WTC11 (cell line): ENCODE results near the gene CD34. TPM values are rescaled to one million over a fixed set of nuclear protein-coding genes. Genes with fewer than 3 reads are reported as not detected.

Experiments used
- ATAC-seq: fragments of 200-7000 bp; cut with Tn5 transposase; 2 replicates; pipeline ENCODE4 v1.10.0; 2021; ENCODE audit warnings: mild to moderate bottlenecking, moderate library complexity
- CTCF ChIA-PET: fragments of 300-600 bp; sonication (Branson Sonifier 250); formaldehyde crosslinking; loops from one replicate; lab custom pipeline; 2021; ENCODE audit warnings: antibody characterized with exemption; lab: Charles Lee
- POLR2A ChIA-PET: fragments of 350-600 bp; sonication (Branson Sonifier 250); formaldehyde crosslinking; loops from one replicate; lab custom pipeline; 2021; ENCODE audit warnings: antibody characterized with exemption; lab: Charles Lee
- DNase-seq: peaks from one replicate; pipeline ENCODE4 v3.0.0; 2021; ENCODE audit warnings: low spot score
- H3K27ac Mint-ChIP-seq: 2 replicates; pipeline ENCODE4 v1.8.0; 2021; ENCODE audit warnings: mixed read lengths
- H3K27me3 Mint-ChIP-seq: 2 replicates; pipeline ENCODE4 v1.8.0; 2021; ENCODE audit warnings: low read depth, mild to moderate bottlenecking, moderate library complexity, mixed read lengths
- H3K36me3 Mint-ChIP-seq: 2 replicates; pipeline ENCODE4 v1.8.0; 2021; ENCODE audit warnings: mixed read lengths
- H3K4me1 Mint-ChIP-seq: 2 replicates; pipeline ENCODE4 v1.8.0; 2022; ENCODE audit warnings: mixed read lengths
- H3K4me3 Mint-ChIP-seq: 2 replicates; pipeline ENCODE4 v1.8.0; 2021; ENCODE audit warnings: mild to moderate bottlenecking, moderate library complexity, mixed read lengths
- H3K9me3 Mint-ChIP-seq: 2 replicates; pipeline ENCODE4 v1.8.0; 2021; ENCODE audit warnings: mixed read lengths
- ARID4B ChIP-seq: sonication (generic); formaldehyde crosslinking; IDR thresholded peaks from 2 replicates; pipeline ENCODE4 v1.8.0; 2023; ENCODE audit warnings: missing genetic modification reagents, mild to moderate bottlenecking, borderline replicate concordance
- ATF1 ChIP-seq: sonication (generic); formaldehyde crosslinking; IDR thresholded peaks from 2 replicates; pipeline ENCODE4 v1.8.1; 2023; ENCODE audit warnings: mild to moderate bottlenecking, moderate library complexity, missing genetic modification reagents
- ATF2 ChIP-seq: sonication (generic); formaldehyde crosslinking; IDR thresholded peaks from 2 replicates; pipeline ENCODE4 v1.8.1; 2022; ENCODE audit warnings: low read depth, missing genetic modification reagents, borderline replicate concordance
- ELF4 ChIP-seq: sonication (generic); formaldehyde crosslinking; IDR thresholded peaks from 2 replicates; pipeline ENCODE4 v1.8.1; 2022; ENCODE audit warnings: low read depth, mild to moderate bottlenecking, moderate library complexity, missing genetic modification reagents
- ETV6 ChIP-seq: sonication (generic); formaldehyde crosslinking; IDR thresholded peaks from 2 replicates; pipeline ENCODE4 v1.8.1; 2022; ENCODE audit warnings: mild to moderate bottlenecking, missing genetic modification reagents
- FOXJ3 ChIP-seq: sonication (generic); formaldehyde crosslinking; IDR thresholded peaks from 2 replicates; pipeline ENCODE4 v1.9.0; 2021; ENCODE audit warnings: missing genetic modification reagents, mild to moderate bottlenecking, borderline replicate concordance
- FOXK1 ChIP-seq: sonication (generic); formaldehyde crosslinking; IDR thresholded peaks from 2 replicates; pipeline ENCODE4 v1.8.0; 2022; ENCODE audit warnings: mild to moderate bottlenecking, moderate library complexity, missing genetic modification reagents
- JUN ChIP-seq: sonication (generic); formaldehyde crosslinking; IDR thresholded peaks from 2 replicates; pipeline ENCODE4 v1.8.0; 2023; ENCODE audit warnings: mild to moderate bottlenecking, missing genetic modification reagents
- MXD4 ChIP-seq: fragments of 250-450 bp; sonication (Bioruptor Pico); IDR thresholded peaks from 2 replicates; pipeline ENCODE4 v1.8.0; 2021; ENCODE audit warnings: mild to moderate bottlenecking, moderate library complexity, borderline replicate concordance
- MYBL2 ChIP-seq: sonication (generic); formaldehyde crosslinking; IDR thresholded peaks from 2 replicates; pipeline ENCODE4 v1.8.1; 2023; ENCODE audit warnings: mild to moderate bottlenecking, moderate library complexity, missing genetic modification reagents
- NFE2L1 ChIP-seq: sonication (generic); formaldehyde crosslinking; IDR thresholded peaks from 2 replicates; pipeline ENCODE4 v1.8.1; 2023; ENCODE audit warnings: missing genetic modification reagents
- TEAD1 ChIP-seq: sonication (generic); formaldehyde crosslinking; IDR thresholded peaks from 2 replicates; pipeline ENCODE4 v1.8.0; 2022; ENCODE audit warnings: mild to moderate bottlenecking, missing genetic modification reagents
- TP53 ChIP-seq: sonication (generic); formaldehyde crosslinking; IDR thresholded peaks from 2 replicates; pipeline ENCODE4 v1.8.1; 2023; ENCODE audit warnings: mild to moderate bottlenecking, missing genetic modification reagents
- ZNF396 ChIP-seq: fragments of 250-450 bp; sonication (Bioruptor Pico); IDR thresholded peaks from 2 replicates; pipeline ENCODE4 v1.8.0; 2021; ENCODE audit warnings: mild to moderate bottlenecking, moderate library complexity, borderline replicate concordance
- ZNF425 ChIP-seq: fragments of 250-450 bp; sonication (Bioruptor Pico); conservative IDR thresholded peaks from 2 replicates; pipeline ENCODE4 v1.9.0; 2021; ENCODE audit warnings: mild to moderate bottlenecking
- ZNF512 ChIP-seq: sonication (generic); formaldehyde crosslinking; IDR thresholded peaks from 2 replicates; pipeline ENCODE4 v1.8.1; 2022; ENCODE audit warnings: missing genetic modification reagents, borderline replicate concordance
- total RNA-seq: library from RNA; stranded (reverse); gene quantifications from 3 replicates; pipeline ENCODE4 v1.2.3, GENCODE V29; 2021
- TF ChIP-seq, protein P1 (sequence below): fragments of 250-450 bp; sonication (Bioruptor Pico); IDR thresholded peaks from 2 replicates; pipeline ENCODE4 v1.8.0; 2021; ENCODE audit warnings: mild to moderate bottlenecking
- TF ChIP-seq, protein P2 (sequence below): sonication (generic); formaldehyde crosslinking; IDR thresholded peaks from 2 replicates; pipeline ENCODE4 v1.8.0; 2022; ENCODE audit warnings: mild to moderate bottlenecking, missing genetic modification reagents

Gene CD34
- total RNA-seq, 1 experiment from 2014 or later, result 0.35 TPM

DNA sequence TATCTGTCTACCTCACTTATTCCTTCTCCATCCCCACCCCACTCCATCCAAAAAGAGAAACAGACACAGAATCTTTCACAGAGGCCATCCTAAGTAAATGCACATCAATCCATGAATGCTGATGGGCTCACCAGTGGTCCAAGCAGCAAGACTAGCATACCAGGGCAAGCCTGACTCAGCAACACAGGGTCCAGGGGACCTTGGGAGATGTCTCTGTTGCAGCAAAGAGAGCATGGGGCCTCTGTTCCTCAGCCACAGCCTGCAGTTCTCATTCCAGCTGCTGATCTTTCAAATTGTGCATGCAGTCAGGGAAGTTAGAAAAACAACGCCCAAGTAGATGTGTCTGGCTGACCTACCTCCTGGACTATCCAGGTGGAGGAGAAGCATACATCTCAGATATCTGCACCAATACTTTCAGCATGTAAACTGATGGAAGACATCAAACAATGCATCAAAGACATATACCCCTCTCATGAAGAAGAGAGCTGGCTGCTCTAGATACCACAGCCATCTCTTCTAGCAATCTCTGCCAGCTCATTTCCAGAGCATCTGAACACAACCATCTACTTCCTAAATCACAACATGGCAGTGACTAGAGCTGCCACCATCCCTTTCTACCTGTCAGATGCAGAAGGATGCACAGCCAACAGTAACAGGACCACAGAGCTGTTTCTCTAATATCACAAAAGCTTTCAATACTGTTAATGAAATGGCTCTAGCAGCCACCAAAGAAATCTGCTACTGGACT, 54.5 kb downstream of the CD34 start:
- ChIA-PET CTCF (interaction anchor here (0.8 kb wide), 1 partner anchor 12 kb away, joined by 3 read pairs; no protein-coding TSS in a partner anchor), POLR2A (no interaction called here)
- no peaks in the 10 kb centered on the region for H3K9me3 Mint-ChIP-seq
- no peak overlapping the region for H3K27ac Mint-ChIP-seq
- DNase-seq (no peak), ATAC-seq (no peak)
- peaks cover 11% of the 10 kb centered on the region for H3K4me1 Mint-ChIP-seq
- H3K36me3 Mint-ChIP-seq, result no peaks in the 10 kb centered on the region
- H3K4me3 Mint-ChIP-seq, result no peak overlapping the region
- no peaks in the 10 kb centered on the region for H3K27me3 Mint-ChIP-seq
- TF ChIP-seq ZNF396 (CRISPR knock-in tag) (no peak), ATF2 (no peak), ATF1 (no peak), JUN (CRISPR knock-in tag) (no peak), TP53 (no peak), MXD4 (no peak), TEAD1 (CRISPR knock-in tag) (no peak), FOXJ3 (no peak), ETV6 (CRISPR knock-in tag) (no peak), FOXK1 (CRISPR knock-in tag) (no peak), MYBL2 (CRISPR knock-in tag) (no peak), ELF4 (CRISPR knock-in tag) (no peak), ZNF425 (no peak), ZNF512 (CRISPR knock-in tag) (no peak), ARID4B (no peak), NFE2L1 (CRISPR knock-in tag) (no peak)
- TF ChIP-seq, protein P1, sequence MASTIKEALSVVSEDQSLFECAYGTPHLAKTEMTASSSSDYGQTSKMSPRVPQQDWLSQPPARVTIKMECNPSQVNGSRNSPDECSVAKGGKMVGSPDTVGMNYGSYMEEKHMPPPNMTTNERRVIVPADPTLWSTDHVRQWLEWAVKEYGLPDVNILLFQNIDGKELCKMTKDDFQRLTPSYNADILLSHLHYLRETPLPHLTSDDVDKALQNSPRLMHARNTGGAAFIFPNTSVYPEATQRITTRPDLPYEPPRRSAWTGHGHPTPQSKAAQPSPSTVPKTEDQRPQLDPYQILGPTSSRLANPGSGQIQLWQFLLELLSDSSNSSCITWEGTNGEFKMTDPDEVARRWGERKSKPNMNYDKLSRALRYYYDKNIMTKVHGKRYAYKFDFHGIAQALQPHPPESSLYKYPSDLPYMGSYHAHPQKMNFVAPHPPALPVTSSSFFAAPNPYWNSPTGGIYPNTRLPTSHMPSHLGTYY, result no peak
- TF ChIP-seq, protein P2, sequence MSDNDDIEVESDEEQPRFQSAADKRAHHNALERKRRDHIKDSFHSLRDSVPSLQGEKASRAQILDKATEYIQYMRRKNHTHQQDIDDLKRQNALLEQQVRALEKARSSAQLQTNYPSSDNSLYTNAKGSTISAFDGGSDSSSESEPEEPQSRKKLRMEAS (CRISPR knock-in tag), result no peak
- TF ChIP-seq, all 79 proteins: peak for 0
